SK-N-MC (cell line): ENCODE results near the gene CFAP20.

Experiments
- DNase-seq: peaks from one replicate; pipeline ENCODE4 v3.0.0-alpha.2; 2011; ENCODE audit warnings: low read depth, low spot score
- H3K27ac ChIP-seq: fragments of 200-600 bp; sonication (generic); 2 replicates; pipeline ENCODE4 v1.5.1; 2016; ENCODE audit warnings: mixed run types
- H3K36me3 ChIP-seq: fragments of 200-600 bp; sonication (generic); 2 replicates; pipeline ENCODE4 v1.6.1; 2017; ENCODE audit warnings: antibody characterized with exemption, low read length, mixed read lengths; ENCODE audit not compliant: insufficient read depth
- H3K4me3 ChIP-seq: fragments of 200-600 bp; sonication (generic); 2 replicates; pipeline ENCODE4 v1.5.1; 2016
- H3K9ac ChIP-seq: fragments of 200-600 bp; sonication (generic); 2 replicates; pipeline ENCODE4 v1.8.0; 2017; ENCODE audit warnings: mixed run types, mixed read lengths; ENCODE audit not compliant: insufficient read length
- H3K9me3 ChIP-seq: fragments of 200-600 bp; sonication (generic); 2 replicates; pipeline ENCODE4 v1.6.1; 2017; ENCODE audit warnings: low read depth, mild to moderate bottlenecking, antibody characterized with exemption, low read length, moderate library complexity, mixed read lengths
- EZH2 ChIP-seq: fragments of 200-600 bp; sonication (generic); IDR thresholded peaks from one replicate; pipeline ENCODE4 v1.6.1; 2017; ENCODE audit warnings: antibody characterized with exemption
- FOXP2 ChIP-seq: optimal IDR thresholded peaks from 2 replicates; pipeline ENCODE3; 2011; ENCODE audit warnings: mild to moderate bottlenecking, moderate library complexity; ENCODE audit not compliant: insufficient read depth; ENCODE audit errors: extremely low read length, control extremely low read depth
- POLR2AphosphoS5 ChIP-seq: IDR thresholded peaks from 2 replicates; pipeline ENCODE4 v1.6.1; 2012; ENCODE audit warnings: mild to moderate bottlenecking, low read depth, low read length, borderline replicate concordance

The CFAP20 gene

DNA sequence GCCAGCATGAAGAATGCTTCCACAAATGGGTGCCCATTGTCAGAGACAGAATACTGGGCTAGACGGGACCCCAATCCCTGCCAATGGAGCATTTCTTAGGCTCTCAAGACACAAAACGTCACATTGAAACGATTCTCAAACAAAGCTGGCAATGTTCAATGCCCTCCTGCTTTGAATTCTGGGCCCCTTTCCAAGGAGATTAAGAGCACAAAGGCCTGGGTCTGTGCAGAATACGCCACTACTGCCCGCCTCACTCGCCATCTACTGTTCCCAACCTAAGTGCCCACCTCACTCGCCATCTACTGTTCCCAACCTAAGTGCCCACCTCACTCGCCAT, 9.7 kb downstream of the CFAP20 start:
- no peak overlapping the region for H3K4me3 ChIP-seq
- no peak for DNase-seq
- H3K36me3 ChIP-seq: peaks cover 23% of the 10 kb centered on the region
- H3K9ac ChIP-seq: no peak overlapping the region
- H3K27ac ChIP-seq: no peak overlapping the region
- no peaks in the 10 kb centered on the region for H3K9me3 ChIP-seq
- TF ChIP-seq FOXP2: no peak
- no peak for TF ChIP-seq POLR2AphosphoS5
- TF ChIP-seq EZH2: no peak

GRCh38 chr16:58118801-58119508, 10.2 kb downstream of the CFAP20 start:
- peaks cover 25% of the 10 kb centered on the region for H3K36me3 ChIP-seq
- H3K9ac ChIP-seq: no peak overlapping the region
- H3K4me3 ChIP-seq: no peak overlapping the region
- H3K27ac ChIP-seq: no peak overlapping the region
- DNase-seq: no peak
- H3K9me3 ChIP-seq: no peaks in the 10 kb centered on the region
- TF ChIP-seq FOXP2: no peak
- TF ChIP-seq POLR2AphosphoS5: no peak
- TF ChIP-seq EZH2: no peak

GRCh38 chr16:58116529-58116928, 12.7 kb downstream of the CFAP20 start:
- TF ChIP-seq FOXP2 (no peak), EZH2 (no peak), POLR2AphosphoS5 (no peak)
- no peaks in the 10 kb centered on the region for H3K9me3 ChIP-seq
- no peak overlapping the region for H3K9ac ChIP-seq
- DNase-seq: no peak
- no peak overlapping the region for H3K27ac ChIP-seq
- peaks cover 29% of the 10 kb centered on the region for H3K36me3 ChIP-seq
- H3K4me3 ChIP-seq: no peak overlapping the region

- H3K4me3 ChIP-seq: no peak overlapping the region
- no peak overlapping the region for H3K9ac ChIP-seq
- H3K9me3 ChIP-seq: no peaks in the 10 kb centered on the region
- peaks cover 29% of the 10 kb centered on the region for H3K36me3 ChIP-seq
- TF ChIP-seq POLR2AphosphoS5 (no peak), EZH2 (no peak), FOXP2 (no peak)
- DNase-seq: no peak
- no peak overlapping the region for H3K27ac ChIP-seq
These were observed 13.1 kb downstream of the CFAP20 start for GRCh38 chr16:58116081-58116480.

DNA sequence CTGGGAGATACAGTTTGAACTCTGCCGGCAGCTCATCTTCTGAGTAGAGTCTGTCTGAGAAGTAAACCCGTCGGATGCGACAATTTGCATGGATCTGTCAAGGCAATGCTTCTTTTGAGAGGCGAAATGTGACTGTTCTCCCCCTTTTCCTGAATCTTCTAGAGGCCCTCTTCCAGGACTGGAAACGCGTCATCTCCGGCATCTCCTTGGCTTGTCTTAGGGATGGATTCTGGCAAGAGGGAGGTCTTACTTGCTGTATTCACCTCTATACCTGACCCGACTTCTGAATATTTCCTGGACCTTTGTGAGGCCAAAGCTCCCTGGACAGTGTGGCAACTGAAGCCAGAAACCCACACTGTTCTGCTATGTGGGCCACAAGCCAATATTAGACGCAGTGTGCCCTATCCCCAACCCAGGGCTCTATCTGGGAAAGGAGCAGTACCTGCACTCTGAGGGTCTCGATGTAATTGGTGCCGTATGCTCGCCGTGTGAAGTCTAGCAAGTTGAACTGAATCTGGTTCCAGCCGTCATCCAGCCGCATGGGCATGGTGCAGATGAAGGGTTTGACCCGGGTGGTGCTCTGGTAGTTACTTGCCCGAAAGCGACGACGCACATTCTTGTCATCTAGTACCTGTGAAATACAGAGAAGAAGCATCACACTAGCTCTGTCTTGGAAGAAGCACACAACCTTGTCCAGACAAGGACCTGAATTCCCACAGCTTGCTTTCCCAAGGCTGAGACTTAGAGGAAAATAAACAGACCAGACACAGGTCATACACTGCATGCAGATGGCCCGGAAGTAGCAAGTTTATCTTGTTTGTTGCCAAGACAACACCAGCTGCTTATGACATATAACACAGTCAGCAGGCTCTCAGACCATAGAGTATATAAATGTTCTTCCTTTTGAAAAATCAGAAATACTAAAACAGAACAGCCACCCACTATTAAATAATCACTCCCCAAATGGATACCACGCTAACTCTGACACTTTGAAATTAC, 14.1 kb downstream of the CFAP20 start:
- Histone ChIP-seq H3K9me3 (no peaks in the 10 kb centered on the region), H3K9ac (no peak overlapping the region), H3K4me3 (no peak overlapping the region), H3K36me3 (peaks cover 29% of the 10 kb centered on the region), H3K27ac (no peak overlapping the region)
- DNase-seq: no peak
- TF ChIP-seq POLR2AphosphoS5 (no peak), FOXP2 (no peak), EZH2 (no peak)

GRCh38 chr16:58111302-58111627, 17.9 kb downstream of the CFAP20 start:
- Histone ChIP-seq H3K27ac (no peak overlapping the region), H3K36me3 (peaks cover 23% of the 10 kb centered on the region), H3K9ac (no peak overlapping the region), H3K9me3 (no peaks in the 10 kb centered on the region), H3K4me3 (no peak overlapping the region)
- DNase-seq: no peak
- TF ChIP-seq POLR2AphosphoS5: no peak
- no peak for TF ChIP-seq FOXP2
- TF ChIP-seq EZH2: no peak

DNA sequence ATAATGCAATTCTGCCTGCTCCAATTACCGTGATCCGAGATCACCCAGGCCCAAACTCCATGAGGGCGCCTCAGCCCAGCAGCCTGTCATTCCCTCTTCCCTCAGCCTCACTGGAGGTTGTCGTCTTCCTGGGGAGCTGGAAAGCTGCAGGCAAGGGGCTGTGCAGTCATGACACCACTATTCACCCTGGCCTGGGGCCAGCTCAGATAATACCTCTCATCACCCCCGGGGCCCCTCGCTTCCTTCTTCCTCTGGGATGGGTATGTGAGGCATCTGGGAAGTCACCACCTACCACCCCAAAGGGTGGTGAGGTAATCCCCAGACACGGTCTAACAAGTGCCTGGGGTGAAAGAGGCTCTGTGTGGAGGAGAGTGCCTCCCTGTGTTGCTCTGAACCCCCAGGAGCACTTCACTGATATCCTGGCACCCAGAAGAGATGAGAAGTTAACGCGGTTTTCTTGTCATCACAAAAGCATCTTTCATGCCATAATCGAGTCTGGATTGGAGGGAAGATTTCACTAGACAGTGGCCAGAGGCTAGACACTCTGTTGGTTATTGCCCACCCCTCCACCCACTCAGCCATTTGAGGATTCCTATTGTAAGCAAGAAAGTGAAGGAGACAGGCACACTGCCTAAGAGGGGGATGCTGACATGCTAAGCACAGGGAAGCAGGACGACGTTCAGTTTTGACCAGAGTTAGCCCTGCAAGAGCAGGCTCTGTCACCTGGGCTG, 18.4 kb downstream of the CFAP20 start:
- Histone ChIP-seq H3K4me3 (0 out of 2 replicates have a peak overlapping the region, but pooled peaks have one; percentile 7), H3K36me3 (peaks cover 18% of the 10 kb centered on the region), H3K27ac (no peak overlapping the region; the same call in 1 of the 2 replicates), H3K9me3 (no peaks in the 10 kb centered on the region), H3K9ac (no peak overlapping the region)
- DNase-seq: peak; percentile 59
- TF ChIP-seq POLR2AphosphoS5: no peak
- TF ChIP-seq EZH2: no peak
- no peak for TF ChIP-seq FOXP2

DNA sequence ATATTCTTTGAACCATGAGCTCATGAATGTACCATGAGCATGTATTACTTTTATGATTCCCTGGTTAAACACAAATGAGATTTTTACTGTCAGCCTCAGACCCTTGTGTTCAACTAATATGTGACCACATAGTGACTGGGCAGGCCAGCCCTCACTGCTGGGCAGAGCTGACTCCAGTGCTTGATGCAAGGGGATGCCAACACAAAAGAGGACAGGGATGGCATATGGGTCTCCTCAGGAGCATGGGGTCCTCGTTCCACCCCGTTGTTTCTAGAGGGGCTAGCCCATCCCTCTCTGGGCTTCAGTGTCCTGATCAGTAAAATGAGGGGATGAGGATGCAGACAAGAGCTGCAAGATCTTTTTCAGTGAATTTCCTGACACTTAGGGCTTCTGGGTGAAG, 19.3 kb downstream of the CFAP20 start:
- H3K9me3 ChIP-seq: no peaks in the 10 kb centered on the region
- no peak overlapping the region for H3K4me3 ChIP-seq
- no peak overlapping the region for H3K27ac ChIP-seq
- H3K9ac ChIP-seq: no peak overlapping the region
- TF ChIP-seq FOXP2: no peak
- TF ChIP-seq POLR2AphosphoS5: no peak
- TF ChIP-seq EZH2: no peak
- DNase-seq: no peak
- peaks cover 10% of the 10 kb centered on the region for H3K36me3 ChIP-seq
